ENCODE results near the gene MAL.
"Not testable (repeated sequence)": the region's sequence is repeated elsewhere in the genome, so short reads cannot be mapped to it uniquely, and the experiment has no call there.

MAL gene

DNA sequence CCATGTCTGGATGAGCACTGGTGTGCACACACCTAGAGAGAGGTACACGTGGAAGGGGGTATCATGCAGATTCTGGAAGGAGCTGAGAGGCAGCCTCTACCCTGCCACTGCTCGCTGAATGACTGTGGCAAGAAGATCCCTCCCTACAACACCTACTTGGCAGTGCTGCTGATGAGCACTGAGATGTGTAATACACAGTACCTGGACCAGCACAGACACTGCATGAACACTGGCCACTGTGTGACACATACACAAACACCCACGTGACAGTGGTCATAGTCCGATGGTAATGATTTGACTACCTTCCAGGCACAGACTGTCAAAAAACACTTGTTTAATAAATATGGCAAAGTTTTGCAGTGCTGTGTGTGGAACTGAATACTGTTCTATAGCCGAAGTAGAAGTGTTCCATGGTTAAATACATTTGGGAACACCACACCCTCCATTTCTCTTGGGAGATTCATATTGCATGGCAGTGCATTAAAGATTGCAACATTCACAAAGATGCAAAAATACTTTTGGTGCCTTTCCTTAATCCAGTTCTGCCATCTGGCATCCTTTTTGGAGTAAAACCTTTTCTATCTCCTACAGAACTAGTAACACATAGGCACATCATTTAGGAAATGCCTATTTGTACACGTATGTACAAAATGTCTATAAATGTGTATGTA is 66.5 kb downstream of the MAL start:
- TF ChIP-seq, protein P1, sequence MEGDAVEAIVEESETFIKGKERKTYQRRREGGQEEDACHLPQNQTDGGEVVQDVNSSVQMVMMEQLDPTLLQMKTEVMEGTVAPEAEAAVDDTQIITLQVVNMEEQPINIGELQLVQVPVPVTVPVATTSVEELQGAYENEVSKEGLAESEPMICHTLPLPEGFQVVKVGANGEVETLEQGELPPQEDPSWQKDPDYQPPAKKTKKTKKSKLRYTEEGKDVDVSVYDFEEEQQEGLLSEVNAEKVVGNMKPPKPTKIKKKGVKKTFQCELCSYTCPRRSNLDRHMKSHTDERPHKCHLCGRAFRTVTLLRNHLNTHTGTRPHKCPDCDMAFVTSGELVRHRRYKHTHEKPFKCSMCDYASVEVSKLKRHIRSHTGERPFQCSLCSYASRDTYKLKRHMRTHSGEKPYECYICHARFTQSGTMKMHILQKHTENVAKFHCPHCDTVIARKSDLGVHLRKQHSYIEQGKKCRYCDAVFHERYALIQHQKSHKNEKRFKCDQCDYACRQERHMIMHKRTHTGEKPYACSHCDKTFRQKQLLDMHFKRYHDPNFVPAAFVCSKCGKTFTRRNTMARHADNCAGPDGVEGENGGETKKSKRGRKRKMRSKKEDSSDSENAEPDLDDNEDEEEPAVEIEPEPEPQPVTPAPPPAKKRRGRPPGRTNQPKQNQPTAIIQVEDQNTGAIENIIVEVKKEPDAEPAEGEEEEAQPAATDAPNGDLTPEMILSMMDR (IDR thresholded peaks at IDR 0.05; ENCODE audit: low read length), result no peak
- no peak for TF ChIP-seq EZH2 (IDR thresholded peaks at IDR 0.05; ENCODE audit: borderline replicate concordance, low read length)
- H3K36me3 ChIP-seq (ENCODE audit: insufficient read depth, low read length), result peaks cover 75% of the 10 kb centered on the region

GRCh38 chr2:95098273-95098672 is 72.8 kb downstream of the MAL start:
- peaks cover 73% of the 10 kb centered on the region for H3K36me3 ChIP-seq (ENCODE audit: insufficient read depth, low read length)

More for the DNA sequence above, 66.5 kb downstream of the MAL start:
- no peaks in the 10 kb centered on the region for H3K9me3 ChIP-seq (ENCODE audit: low read length)
- no peaks in the 10 kb centered on the region for H3K9me2 ChIP-seq (ENCODE audit: low read depth, low read length)
- H2AFZ ChIP-seq (ENCODE audit: low read length), result no peak overlapping the region
- H3K27ac ChIP-seq (ENCODE audit: low read depth, low read length, poor library complexity, severe bottlenecking), result no peak overlapping the region
- H4K20me1 ChIP-seq (ENCODE audit: insufficient read depth, low read length), result no peaks in the 10 kb centered on the region
- H3K79me2 ChIP-seq (ENCODE audit: insufficient read depth, low read length), result no peaks in the 10 kb centered on the region
- H3K9ac ChIP-seq (ENCODE audit: low read length), result no peak overlapping the region
- no peak overlapping the region for H3K4me2 ChIP-seq (ENCODE audit: low read length)
- no peak overlapping the region for H3K4me3 ChIP-seq (ENCODE audit: low read depth, low read length, poor library complexity, severe bottlenecking)
- H3K27me3 ChIP-seq (ENCODE audit: insufficient read depth, low read length), result no peaks in the 10 kb centered on the region
- no peaks in the 10 kb centered on the region for H3K4me1 ChIP-seq (ENCODE audit: insufficient read depth, low read length, severe bottlenecking)
- no peaks in the 10 kb centered on the region for H3F3A ChIP-seq (ENCODE audit: insufficient read depth, low read length)

GRCh38 chr2:95099910-95100309 is 74.4 kb downstream of the MAL start:
- Histone ChIP-seq H3K9me2 (ENCODE audit: low read depth, low read length) (no peaks in the 10 kb centered on the region), H3K27ac (ENCODE audit: low read depth, low read length, poor library complexity, severe bottlenecking) (no peak overlapping the region), H3K9ac (ENCODE audit: low read length) (no peak overlapping the region), H4K20me1 (ENCODE audit: insufficient read depth, low read length) (no peaks in the 10 kb centered on the region), H2AFZ (ENCODE audit: low read length) (no peak overlapping the region), H3K9me3 (ENCODE audit: low read length) (no peaks in the 10 kb centered on the region), H3K4me3 (ENCODE audit: low read depth, low read length, poor library complexity, severe bottlenecking) (no peak overlapping the region), H3K27me3 (ENCODE audit: insufficient read depth, low read length) (no peaks in the 10 kb centered on the region), H3K4me1 (ENCODE audit: insufficient read depth, low read length, severe bottlenecking) (no peaks in the 10 kb centered on the region), H3K36me3 (ENCODE audit: insufficient read depth, low read length) (peaks cover 77% of the 10 kb centered on the region), H3K4me2 (ENCODE audit: low read length) (no peak overlapping the region), H3K79me2 (ENCODE audit: insufficient read depth, low read length) (no peaks in the 10 kb centered on the region), H3F3A (ENCODE audit: insufficient read depth, low read length) (no peaks in the 10 kb centered on the region)
- no peak for TF ChIP-seq EZH2 (IDR thresholded peaks at IDR 0.05; ENCODE audit: borderline replicate concordance, low read length)
- TF ChIP-seq, protein P1 (IDR thresholded peaks at IDR 0.05; ENCODE audit: low read length), result no peak

More at GRCh38 chr2:95098273-95098672, 72.8 kb downstream of the MAL start:
- not testable (repeated sequence) for H3F3A ChIP-seq (ENCODE audit: insufficient read depth, low read length); H3K9me3 ChIP-seq (ENCODE audit: low read length); H3K9ac ChIP-seq (ENCODE audit: low read length); H3K27me3 ChIP-seq (ENCODE audit: insufficient read depth, low read length); H3K4me1 ChIP-seq (ENCODE audit: insufficient read depth, low read length, severe bottlenecking); H3K4me3 ChIP-seq (ENCODE audit: low read depth, low read length, poor library complexity, severe bottlenecking); H3K79me2 ChIP-seq (ENCODE audit: insufficient read depth, low read length); H2AFZ ChIP-seq (ENCODE audit: low read length); H3K27ac ChIP-seq (ENCODE audit: low read depth, low read length, poor library complexity, severe bottlenecking); H3K4me2 ChIP-seq (ENCODE audit: low read length); H4K20me1 ChIP-seq (ENCODE audit: insufficient read depth, low read length); H3K9me2 ChIP-seq (ENCODE audit: low read depth, low read length)

All from OCI-LY1 (cell line).